Superior temporal gyrus (tissue), 1 donor: Measurements from ENCODE around the gene HAL.
A peak's percentile ranks its signal among the peaks of the same experiment; 100 is the strongest.

Source experiments
- DNase-seq: peaks from one replicate; pipeline ENCODE4 v3.0.0-alpha.2; 2016; ENCODE audit errors: extremely low spot score

HAL gene

GRCh38 chr12:96014943-96015599 lies 18.9 kb upstream of the HAL start:
- DNase-seq = no peak

DNA sequence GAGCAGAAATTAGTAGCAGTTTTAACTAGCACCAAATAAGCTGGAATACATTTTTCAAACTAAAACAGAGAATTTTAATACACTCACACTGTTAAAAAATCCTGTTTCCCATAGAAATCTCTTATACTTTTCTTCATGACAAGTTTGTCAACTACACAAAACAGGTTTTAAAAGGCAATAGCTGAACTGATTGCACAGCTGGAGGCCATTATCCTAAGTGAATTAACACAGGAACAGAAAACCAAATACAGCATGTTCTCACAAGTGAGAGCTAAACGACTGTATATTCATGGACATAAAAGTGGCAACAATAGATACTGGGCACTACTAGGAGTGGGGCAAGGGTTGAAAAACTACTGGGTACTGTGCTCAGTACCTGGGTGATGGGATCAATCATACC lies 11.6 kb upstream of the HAL start:
- no peak for DNase-seq

DNA sequence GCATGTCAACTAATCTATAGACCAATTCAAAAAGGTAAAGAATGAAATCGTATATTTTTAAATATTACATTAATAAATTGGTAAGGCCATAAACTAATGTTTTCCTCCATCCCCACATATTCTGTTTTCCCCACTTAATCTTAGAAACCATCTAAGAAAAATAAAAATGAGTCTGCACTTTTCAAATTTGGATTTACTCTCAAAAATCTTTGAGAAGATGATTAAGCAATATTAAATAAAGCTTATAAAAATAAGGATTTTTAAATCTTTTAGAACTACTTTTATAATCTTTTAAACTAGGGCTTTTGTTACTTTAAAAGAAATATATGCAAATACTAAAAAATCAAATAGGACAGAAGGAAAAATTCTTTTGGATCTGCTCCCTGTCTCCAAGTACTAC lies 10.6 kb upstream of the HAL start:
- DNase-seq = no peak

DNA sequence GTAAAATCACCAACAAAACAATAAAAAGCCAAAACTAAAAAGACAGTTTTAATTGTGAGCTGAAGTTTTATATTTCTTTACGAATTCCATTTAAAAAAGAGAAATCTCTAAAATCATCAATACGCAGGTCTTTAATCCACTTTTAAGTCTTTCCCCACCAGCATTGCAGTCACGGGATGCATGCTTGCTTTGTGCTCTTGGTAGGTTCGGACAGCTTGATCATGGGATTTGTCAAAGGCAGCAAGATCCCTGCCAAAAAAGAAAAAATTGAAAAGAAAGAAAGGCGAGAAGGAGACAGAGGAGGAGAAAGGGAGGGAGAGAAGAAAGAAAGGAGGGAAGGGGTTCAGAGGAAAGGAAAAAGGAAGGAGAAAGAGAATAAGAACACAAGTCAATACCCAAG lies 4.7 kb upstream of the HAL start:
- DNase-seq = no peak

DNA sequence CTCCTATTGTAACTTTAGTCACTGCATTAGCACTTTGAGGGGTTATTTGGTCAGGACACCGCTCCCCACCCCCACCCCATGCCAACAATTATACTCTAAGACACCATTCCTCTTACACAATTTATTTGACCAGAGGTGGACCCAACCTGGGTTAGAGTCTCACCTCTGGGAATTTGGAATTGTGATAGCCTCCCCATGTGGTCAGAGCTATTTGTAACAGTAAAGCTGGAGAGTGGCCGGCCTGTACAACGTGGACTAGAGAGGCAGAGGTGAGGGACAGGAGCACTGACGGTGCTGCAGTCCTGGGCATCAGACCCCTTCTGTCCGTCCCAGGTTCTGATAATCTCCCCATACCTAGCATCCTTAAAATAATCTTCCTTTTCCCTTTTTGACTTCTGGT lies 3.3 kb upstream of the HAL start:
- no peak for DNase-seq

DNA sequence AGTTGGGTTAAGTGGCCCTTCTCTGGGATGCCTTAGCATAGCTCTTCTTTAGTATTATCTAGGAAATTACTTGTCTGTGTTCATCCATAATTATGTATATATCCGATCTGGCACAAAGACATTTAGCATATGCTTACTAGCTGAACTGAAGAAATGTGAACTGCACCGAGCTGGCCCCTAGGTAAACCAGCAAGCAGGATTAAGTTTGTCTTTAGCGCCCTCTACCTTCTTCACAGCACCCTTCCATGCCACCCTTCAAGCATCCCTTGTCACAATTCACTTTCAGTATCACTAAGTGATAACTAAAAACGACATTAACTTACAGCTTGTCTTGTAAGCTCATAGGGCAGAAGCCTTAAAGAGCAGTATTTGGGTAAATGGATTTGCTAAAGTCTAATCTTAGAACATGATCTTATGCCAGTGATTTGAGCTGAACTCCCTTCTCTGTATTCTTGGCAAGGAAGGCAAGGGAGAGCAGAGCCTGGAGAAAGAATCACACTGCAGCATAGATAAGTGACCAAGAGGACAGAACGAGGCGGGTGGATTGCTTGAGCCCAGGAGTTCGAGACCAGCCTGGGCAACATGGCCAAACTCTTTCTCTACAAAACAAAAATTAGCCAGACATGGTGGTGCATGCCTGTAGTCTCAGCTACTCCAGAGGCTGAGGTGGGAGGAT lies 2.6 kb upstream of the HAL start:
- peak; percentile 84 for DNase-seq

DNA sequence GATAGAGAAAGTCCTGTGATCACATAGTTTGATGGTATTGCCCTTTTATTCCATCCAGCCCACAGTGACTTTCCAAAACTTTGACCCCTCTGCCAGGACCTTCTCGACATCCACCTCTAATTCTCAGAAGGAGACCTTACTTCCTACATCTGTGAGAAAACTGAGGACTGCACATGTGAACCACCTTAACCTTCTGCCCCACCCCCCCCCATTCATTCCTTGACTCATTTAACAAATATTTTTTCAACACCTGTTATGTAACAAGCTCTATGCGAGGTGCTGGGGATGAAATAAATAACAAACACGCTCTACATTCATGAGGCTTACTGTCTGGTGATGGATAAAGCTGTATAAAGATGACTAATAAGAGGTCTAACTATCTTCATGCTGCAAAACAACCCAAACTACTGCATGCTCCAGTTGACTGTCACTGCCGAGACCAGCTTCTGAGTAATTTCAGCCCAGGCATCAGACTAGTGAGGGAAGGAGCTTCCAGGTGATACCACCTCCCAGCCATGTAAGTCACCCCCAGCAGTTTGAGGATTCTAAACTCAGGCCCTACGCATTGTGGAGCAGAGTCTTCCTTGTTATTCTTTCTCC lies 1.9 kb upstream of the HAL start:
- DNase-seq = no peak

GRCh38 chr12:95997276-95997675 lies 1.1 kb upstream of the HAL start:
- no peak for DNase-seq

DNA sequence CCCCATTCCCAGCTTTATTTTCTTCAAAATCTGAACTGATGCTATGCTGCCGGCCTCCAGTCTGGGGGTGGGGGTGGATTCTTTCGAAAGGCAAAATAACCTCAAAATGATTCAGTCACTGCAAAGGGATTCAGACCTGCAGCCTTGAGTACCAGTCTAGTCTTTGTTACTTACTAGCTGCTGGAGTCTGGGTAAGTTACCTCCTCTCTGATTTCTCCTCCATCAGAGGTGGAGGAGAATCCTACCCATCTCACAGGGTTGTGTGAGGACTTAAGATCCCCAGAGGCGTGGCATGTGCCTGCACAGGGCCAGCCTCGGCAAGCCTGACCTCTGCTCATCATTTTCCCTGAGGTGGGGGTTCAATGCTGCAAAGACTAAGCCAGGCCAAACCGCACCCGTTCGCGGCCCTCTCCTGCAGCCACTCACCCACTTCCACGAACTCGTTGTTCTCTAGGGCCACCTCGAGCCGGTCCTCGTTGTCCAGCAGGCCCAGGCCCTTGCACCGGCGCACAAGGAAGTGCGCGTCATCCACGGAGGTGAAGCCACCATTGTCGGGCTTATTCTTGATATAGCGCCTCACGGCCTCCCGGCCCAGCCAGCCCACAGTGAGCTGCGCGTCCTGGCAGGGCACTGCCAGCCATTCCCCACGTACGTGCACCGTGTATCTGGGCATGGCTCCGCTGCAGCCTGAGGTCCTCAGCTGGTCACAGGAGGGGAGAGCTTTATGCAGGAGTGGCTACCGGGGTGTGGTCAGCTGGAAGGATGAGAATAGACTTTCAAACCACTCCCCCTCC lies 709 bp downstream of the HAL start:
- no peak for DNase-seq

DNA sequence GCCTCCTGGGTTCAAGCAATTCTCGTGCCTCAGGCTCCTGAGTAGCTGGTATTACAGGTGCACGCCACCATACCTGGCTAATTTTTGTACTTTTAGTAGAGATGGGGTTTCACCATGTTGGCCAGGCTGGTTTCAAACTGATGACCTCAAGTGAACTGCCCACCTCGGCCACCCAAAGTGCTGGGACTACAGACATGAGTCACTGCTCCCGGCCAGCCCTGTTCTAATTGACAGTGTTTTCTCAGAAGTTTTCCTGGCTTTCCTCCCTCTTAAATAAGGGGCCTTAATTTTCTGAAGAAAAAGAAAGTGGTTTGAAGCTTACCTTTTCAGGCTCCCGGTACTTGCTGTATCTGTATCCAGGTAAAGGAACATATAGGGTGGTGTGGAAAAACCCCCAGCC lies 1.7 kb downstream of the HAL start:
- no peak for DNase-seq

DNA sequence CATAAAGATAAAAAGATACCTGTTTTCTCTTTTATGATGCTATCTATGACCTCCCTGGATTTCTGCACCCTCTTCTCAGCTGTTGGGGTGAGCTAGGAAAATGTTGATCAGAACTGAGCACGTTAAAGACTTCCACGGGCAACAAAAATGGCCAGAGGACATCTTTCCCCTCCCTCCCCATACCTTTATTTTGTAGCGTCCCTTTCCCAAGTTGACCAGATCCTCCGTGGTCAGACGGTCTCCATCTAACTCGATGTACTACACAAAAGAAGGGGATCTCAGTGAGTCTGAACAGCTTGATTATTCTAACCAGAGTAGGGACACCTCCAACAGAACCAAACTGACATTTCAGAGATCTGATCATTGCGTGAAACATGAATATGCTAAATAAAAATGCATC lies 2.2 kb downstream of the HAL start:
- no peak for DNase-seq

DNA sequence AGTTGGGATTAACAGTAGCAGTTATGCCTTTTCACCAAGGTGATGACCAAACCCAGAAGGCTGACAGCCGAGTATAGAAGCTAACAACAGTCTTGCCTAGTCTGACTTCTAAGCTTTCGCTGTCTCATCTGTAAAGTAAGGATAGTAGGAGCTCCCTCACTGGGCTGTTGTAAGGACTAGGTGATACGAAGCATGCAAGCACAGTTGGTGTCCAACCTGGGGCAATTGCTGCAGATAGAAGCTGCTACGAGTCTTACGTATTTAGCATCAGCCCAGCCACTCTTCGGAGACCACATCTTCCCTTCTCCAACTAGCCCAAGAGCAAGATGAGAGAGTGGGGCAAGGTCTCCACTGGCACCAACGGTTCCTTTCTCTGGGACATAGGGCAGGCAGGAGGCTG lies 6.0 kb downstream of the HAL start:
- no peak for DNase-seq

DNA sequence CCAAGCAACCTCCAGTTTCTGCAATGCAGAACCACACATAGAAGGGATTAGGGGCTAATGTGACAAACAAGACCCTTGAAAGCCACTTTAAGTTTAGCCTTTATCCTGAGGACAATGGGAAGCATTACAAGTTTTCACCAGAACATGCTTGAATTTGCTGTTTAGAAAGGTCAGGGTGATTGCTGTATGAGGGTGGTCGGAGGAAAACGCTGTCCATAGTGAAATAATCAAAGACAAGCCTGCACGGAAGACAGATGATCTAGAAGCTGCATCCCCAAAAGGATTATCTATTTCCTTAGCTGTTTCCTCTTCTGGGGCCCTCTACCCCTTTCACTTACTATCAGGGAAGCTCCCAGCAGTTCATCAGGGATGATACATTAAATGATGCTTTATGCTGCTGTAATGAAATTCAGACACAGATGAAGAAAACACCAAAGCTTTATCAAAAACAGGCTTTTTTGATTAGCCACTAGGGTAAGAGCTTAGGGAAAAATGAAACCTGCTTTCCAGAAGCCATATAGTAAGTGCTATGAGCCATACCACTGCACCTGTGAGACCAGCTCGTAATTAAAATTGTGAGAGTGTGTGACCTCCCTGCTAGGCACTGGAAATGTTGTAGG lies 6.5 kb downstream of the HAL start:
- DNase-seq = no peak

DNA sequence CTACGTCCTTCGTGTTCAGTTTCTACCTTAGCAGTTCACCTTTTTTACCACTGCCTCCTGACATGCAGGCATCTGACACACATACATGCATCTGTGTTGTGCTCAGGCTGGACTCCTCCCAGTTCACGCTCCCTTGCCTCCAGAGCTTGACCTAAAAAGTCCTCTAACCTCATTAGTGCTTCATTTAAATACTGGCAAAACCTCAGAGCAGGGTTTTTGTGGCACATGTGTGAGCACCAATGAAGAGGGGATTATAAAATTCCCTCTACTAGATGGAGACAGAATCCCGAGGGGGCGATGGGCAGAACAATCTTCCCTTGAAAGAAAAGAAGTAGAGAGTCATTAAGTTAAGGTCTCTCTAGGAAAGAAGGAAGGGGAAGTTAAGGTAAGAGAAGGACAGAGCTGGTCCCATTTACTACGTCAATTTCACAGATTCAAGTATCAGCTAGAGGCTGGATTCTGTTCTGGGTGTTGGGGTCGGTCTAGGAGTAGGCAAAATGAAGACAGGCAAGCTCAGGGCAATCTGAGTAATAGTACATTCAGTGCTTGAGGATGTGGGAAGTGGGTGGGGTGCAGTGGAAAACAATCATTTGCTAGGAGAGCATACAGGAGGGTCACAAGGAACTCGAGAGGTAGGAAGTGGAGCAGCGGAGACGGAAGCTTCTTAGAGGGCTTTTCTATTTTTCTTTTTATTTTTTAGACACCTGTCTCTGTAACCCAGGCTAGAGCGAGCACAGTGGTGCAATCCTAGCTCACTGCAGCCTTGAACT lies 7.5 kb downstream of the HAL start:
- no peak for DNase-seq

- no peak for DNase-seq
These were observed 9.2 kb downstream of the HAL start for GRCh38 chr12:95986635-95987570.

DNA sequence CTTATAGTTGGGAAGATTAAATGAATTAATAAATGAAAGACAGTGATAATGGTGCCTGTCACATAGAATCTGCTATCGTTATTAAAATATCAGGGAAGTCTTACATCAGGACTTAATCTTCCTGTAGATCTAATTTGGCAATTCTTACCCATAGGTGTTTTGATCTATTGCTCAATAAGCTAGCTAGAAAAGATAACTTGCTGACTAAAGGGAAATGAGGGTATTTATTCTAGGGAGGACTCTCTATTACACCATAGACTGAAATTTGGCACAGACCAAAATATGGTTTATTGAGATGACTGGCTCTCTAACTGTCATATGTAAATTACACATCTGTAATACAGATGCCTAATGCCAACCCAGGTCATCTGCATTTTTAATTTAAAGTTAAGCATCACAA lies 11.5 kb downstream of the HAL start:
- no peak for DNase-seq

DNA sequence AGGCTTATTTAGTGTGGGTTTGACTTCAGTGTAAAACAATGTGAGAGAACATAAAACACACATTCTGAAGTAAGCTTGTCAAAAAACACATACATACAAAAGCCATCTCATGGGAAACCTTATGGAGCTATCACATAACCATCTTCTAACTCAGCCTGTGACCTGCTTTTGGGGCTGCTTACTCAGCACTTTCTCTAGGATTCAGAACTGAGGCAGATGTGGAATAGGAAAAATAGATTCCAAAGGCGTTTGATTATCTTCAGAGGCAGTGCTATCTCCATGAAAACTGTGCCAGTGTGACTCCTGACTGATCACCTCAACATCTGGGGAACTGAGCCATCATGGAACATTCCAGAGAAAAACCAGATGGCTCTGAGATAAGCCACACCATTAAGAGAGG lies 13.5 kb downstream of the HAL start:
- DNase-seq = no peak

GRCh38 chr12:95980437-95980836 lies 15.7 kb downstream of the HAL start:
- no peak for DNase-seq

DNA sequence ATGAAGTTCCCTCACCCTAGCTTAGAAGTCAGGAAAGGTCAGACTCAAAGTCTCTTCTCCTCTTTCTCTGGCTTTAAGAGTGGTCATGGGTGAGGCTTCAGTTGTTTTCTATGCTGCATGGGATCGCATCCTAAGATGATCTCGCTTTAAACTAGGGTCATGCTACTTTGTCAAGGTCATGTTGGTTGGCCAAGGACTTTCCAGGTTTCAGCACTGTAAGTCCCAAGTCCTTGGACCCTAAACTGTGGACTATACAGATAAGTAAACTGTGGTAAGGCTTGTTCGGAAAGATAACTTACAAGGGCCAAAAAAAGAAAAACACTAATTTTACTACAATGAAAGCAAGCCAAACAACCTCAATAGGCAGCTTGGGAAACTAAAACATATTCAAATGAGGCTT lies 17.4 kb downstream of the HAL start:
- no peak for DNase-seq

DNA sequence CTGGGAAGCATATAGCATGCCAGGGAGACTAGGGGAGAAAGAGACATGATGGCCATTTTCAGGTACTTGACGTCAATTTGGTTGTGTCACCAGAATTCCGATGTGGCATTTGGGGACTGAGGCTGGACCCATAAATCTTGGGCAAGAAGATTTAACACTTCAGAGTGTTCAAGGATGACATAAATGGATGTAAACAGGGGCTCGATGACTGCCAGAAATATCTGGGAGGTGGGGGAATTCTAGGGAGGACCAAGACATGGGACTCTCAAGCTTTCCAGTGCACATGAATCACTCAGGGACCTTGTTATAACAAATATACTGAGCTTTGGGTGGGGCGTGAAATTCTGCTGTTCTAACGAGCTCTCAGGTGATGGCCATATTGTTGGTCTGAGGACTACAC lies 17.8 kb downstream of the HAL start:
- no peak for DNase-seq
